GM12878 (cell line): ENCODE results near the gene MISP3.

ENCODE experiments used
- CREB1 ChIP-seq: IDR thresholded peaks from 2 replicates; pipeline ENCODE4 v1.6.1; 2012; ENCODE audit warnings: low read depth, mild to moderate bottlenecking, inconsistent platforms
- E4F1 ChIP-seq: fragments of 450-650 bp; IDR thresholded peaks from 2 replicates; pipeline ENCODE4 v1.6.1; 2018; ENCODE audit warnings: borderline replicate concordance, mild to moderate bottlenecking; ENCODE audit not compliant: partially characterized antibody
- RCOR1 ChIP-seq: conservative IDR thresholded peaks from 2 replicates; pipeline ENCODE4 v1.6.1; 2012; ENCODE audit warnings: low read depth, low read length, improper control_type of control experiment
- SRF ChIP-seq, 2 experiments: IDR thresholded peaks; 2 replicates each; pipeline ENCODE4 v1.6.1; 2011; ENCODE audit warnings: low read depth in 2 of 2, low read length in 2 of 2, mild to moderate bottlenecking in 1 of 2, moderate library complexity in 1 of 2

- TF ChIP-seq CREB1 (no peak), E4F1 (no peak), SRF (IDR thresholded peaks at IDR 0.05; ENCODE audit: low read depth in 2 of 2, low read length in 2 of 2) (no peak), RCOR1 (no peak)
These were observed 13.5 kb downstream of the MISP3 start for GRCh38 chr19:14086098-14086497.
